Breast epithelium (tissue), 3 donors: Measurements from ENCODE around the gene ARHGEF4.

Source experiments
- CTCF ChIP-seq, 3 donors: fragments of 450-650 bp; IDR thresholded peaks; one replicate each; pipeline ENCODE4 v1.5.1; 2016 to 2017; ENCODE audit warnings: antibody characterized with exemption in 3 of 3, mild to moderate bottlenecking in 3 of 3, moderate library complexity in 3 of 3
- POLR2A ChIP-seq: fragments of 450-650 bp; IDR thresholded peaks from one replicate; pipeline ENCODE4 v1.6.1; 2016; ENCODE audit warnings: antibody characterized with exemption, mild to moderate bottlenecking, moderate library complexity
- POLR2AphosphoS5 ChIP-seq, 3 donors: sonication (generic); formaldehyde crosslinking; IDR thresholded peaks; one replicate each; pipeline ENCODE4 v1.6.1; 2017; ENCODE audit warnings: antibody characterized with exemption in 3 of 3

- TF ChIP-seq CTCF (IDR thresholded peaks at IDR 0.05) (no peak), POLR2AphosphoS5 (IDR thresholded peaks at IDR 0.05) (no peak), POLR2A (no peak)
Observed at GRCh38 chr2:130827502-130828251, 9.0 kb upstream of the ARHGEF4 start.
